ENCODE data around the gene MASP2. TPM values are rescaled to one million over a fixed set of nuclear protein-coding genes. Genes with fewer than 3 reads are reported as not detected.

Gene MASP2
- total RNA-seq, 1 experiment from 2014 or later: 0.25 TPM

- POLR2A ChIA-PET: no interaction called here
- ATAC-seq (no peak), DNase-seq (ENCODE audit: low read depth, low spot score) (no peak)
- no TSS peak for BruUV-seq (replicated peaks)
- no peaks in the 10 kb centered on the region for H3K27me3 ChIP-seq (ENCODE audit: insufficient read depth, low read length)
- no peak overlapping the region for H2AFZ ChIP-seq (ENCODE audit: low read depth, low read length, poor library complexity, severe bottlenecking)
- RAD21 ChIA-PET (ENCODE audit: low non-redundant PET in 1 of 2, low total read pairs in 2 of 2, uncharacterized antibody in 2 of 2, unreplicated experiment in 2 of 2): no interaction called here
- CTCF ChIA-PET: no interaction called here
- intact Hi-C loops (cut with micrococcal nuclease): no loop called here
- H3K4me3 ChIP-seq (replicated peaks in 1 of 2; ENCODE audit: low read depth in 1 of 2, low read length in 2 of 2): no peak overlapping the region
- no peak overlapping the region for H3K4me2 ChIP-seq (ENCODE audit: low read length)
- H3K27ac ChIP-seq (ENCODE audit: low read depth, low read length): no peak overlapping the region
- H3K79me2 ChIP-seq (ENCODE audit: insufficient read depth, low read length): no peaks in the 10 kb centered on the region
- TF ChIP-seq CBX3 (IDR thresholded peaks at IDR 0.05; ENCODE audit: low read depth) (no peak), ZFX (IDR thresholded peaks at IDR 0.05) (no peak), ELF1 (IDR thresholded peaks at IDR 0.05; ENCODE audit: borderline replicate concordance, low read depth) (no peak), REST (IDR thresholded peaks at IDR 0.05; ENCODE audit: low read depth) (no peak), SRF (IDR thresholded peaks at IDR 0.05; ENCODE audit: low read depth) (no peak), SP1 (IDR thresholded peaks at IDR 0.05; ENCODE audit: low read depth) (no peak), CEBPB (IDR thresholded peaks at IDR 0.05; ENCODE audit: low read depth) (no peak), YY1 (IDR thresholded peaks at IDR 0.05; ENCODE audit: extremely low read depth, insufficient replicate concordance, low read depth, low read length) (no peak), MAX (IDR thresholded peaks at IDR 0.05) (no peak), ZNF274 (IDR thresholded peaks at IDR 0.05; ENCODE audit: low read depth, low read length) (no peak), JUND (IDR thresholded peaks at IDR 0.05) (no peak), RAD21 (IDR thresholded peaks at IDR 0.05; ENCODE audit: low read depth) (no peak), FOSL1 (IDR thresholded peaks at IDR 0.05; ENCODE audit: low read depth) (no peak), CTCF (IDR thresholded peaks at IDR 0.05 in 2 of 3, conservative IDR thresholded peaks at IDR 0.05 in 1 of 3; ENCODE audit: borderline replicate concordance in 1 of 3, insufficient read depth in 1 of 3, low read depth in 2 of 3, low read length in 2 of 3) (no peak), EGR1 (IDR thresholded peaks at IDR 0.05; ENCODE audit: low read depth) (no peak)
- H3K9me3 ChIP-seq (ENCODE audit: control insufficient read depth in 1 of 2, insufficient read depth in 1 of 2, low read depth in 1 of 2, low read length in 2 of 2): no peaks in the 10 kb centered on the region
- no peaks in the 10 kb centered on the region for H3K36me3 ChIP-seq (ENCODE audit: control insufficient read depth in 1 of 2, insufficient read depth in 2 of 2, low read length in 2 of 2)
- H3K9me2 ChIP-seq (ENCODE audit: insufficient read depth): no peaks in the 10 kb centered on the region
- H3K4me1 ChIP-seq (ENCODE audit: control insufficient read depth in 1 of 2, insufficient read depth in 2 of 2, low read length in 2 of 2): peaks cover 0 to 7% of the 10 kb centered on the region in 2 experiments; a peak in 1 of 4 replicates
- no peak overlapping the region for H3K9ac ChIP-seq (ENCODE audit: low read length)
- no peaks in the 10 kb centered on the region for H4K20me1 ChIP-seq (ENCODE audit: insufficient read depth)
Observed at GRCh38 chr1:11042065-11042464, 5.0 kb downstream of the MASP2 start.
